A549 (cell line): ENCODE measurements around the gene BBX.

Experiments used
- CEBPB ChIP-seq, 2 experiments: fragments of >200 bp in 1 of 2; sonication (Bioruptor Twin) in 1 of 2; formaldehyde crosslinking in 1 of 2; IDR thresholded peaks; 2 replicates each; pipeline ENCODE4 v1.6.1; 2012 to 2016
- KDM1A ChIP-seq: fragments of 200-600 bp; sonication (generic); IDR thresholded peaks from 2 replicates; pipeline ENCODE4 v1.6.1; 2016; ENCODE audit warnings: low read depth, mild to moderate bottlenecking
- NR3C1 ChIP-seq: fragments of >200 bp; sonication (Bioruptor Twin); formaldehyde crosslinking; IDR thresholded peaks from 3 replicates; pipeline ENCODE4 v1.6.1; 2017
- POLR2A ChIP-seq: IDR thresholded peaks from 2 replicates; pipeline ENCODE4 v1.6.1; 2012; ENCODE audit warnings: mild to moderate bottlenecking, low read length
- RAD21 ChIP-seq, 2 experiments: fragments of >200 bp in 1 of 2; sonication (Bioruptor Twin) in 1 of 2; formaldehyde crosslinking in 1 of 2; IDR thresholded peaks in 1 of 2; conservative IDR thresholded peaks in 1 of 2; 2 replicates in 1 of 2; 3 replicates in 1 of 2; pipeline ENCODE4 v1.6.1; 2012 to 2018; ENCODE audit warnings: inconsistent platforms in 1 of 2
- TF ChIP-seq, protein P1 (sequence below): fragments of >200 bp; sonication (Bioruptor Twin); formaldehyde crosslinking; IDR thresholded peaks from 3 replicates; pipeline ENCODE4 v1.5.1; 2016
- TF ChIP-seq, protein P2 (sequence below): fragments of 200-600 bp; sonication (generic); IDR thresholded peaks from 2 replicates; pipeline ENCODE4 v1.6.1; 2016; ENCODE audit warnings: antibody characterized with exemption, mild to moderate bottlenecking, moderate library complexity
- TF ChIP-seq, protein P3 (sequence below): fragments of 250-450 bp; sonication (Bioruptor Pico); IDR thresholded peaks from 2 replicates; pipeline ENCODE4 v1.5.0; 2021; ENCODE audit warnings: mild to moderate bottlenecking, moderate library complexity, borderline replicate concordance

DNA sequence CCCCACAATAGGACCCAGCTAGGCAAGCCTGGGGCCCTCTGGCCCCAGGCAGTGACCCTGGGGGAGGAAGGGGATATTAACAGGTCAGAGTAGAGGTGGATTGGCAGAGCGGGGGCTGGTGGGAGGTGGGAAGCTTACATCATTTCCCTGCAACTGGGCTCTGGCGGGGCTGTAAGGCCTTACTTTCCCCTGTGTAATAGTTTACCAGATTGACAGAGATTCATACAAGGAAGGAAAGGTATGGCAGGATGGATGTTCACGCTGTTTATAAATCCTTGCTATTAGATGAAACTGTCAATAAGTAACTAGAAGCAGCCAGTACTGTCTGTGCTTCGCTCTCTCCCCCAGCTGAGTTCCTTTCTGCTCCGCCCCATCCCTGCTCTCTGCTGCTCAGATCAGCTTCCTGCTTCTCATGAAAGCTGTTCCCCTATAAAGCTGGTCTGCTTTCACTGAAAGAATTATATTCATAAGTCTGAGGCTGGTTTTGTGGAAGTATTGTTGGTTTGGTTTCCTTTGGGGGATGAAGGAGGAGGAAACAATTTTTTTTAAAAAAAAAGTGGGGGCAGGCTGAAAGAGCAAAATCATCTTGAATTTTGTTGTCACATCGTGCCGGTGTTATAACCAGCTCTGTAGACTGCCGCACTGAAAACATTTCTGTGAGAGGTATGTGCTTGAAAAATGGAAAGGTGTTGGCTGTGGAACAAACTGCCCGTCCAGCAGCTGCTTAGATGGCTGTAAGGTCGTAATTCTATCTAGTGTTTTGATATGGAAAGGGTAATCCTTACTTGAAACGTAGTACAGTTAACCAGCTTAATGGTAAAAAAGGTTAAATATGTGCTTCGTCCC lies 76.4 kb downstream of the BBX start:
- no peak for TF ChIP-seq NR3C1
- TF ChIP-seq, protein P1, sequence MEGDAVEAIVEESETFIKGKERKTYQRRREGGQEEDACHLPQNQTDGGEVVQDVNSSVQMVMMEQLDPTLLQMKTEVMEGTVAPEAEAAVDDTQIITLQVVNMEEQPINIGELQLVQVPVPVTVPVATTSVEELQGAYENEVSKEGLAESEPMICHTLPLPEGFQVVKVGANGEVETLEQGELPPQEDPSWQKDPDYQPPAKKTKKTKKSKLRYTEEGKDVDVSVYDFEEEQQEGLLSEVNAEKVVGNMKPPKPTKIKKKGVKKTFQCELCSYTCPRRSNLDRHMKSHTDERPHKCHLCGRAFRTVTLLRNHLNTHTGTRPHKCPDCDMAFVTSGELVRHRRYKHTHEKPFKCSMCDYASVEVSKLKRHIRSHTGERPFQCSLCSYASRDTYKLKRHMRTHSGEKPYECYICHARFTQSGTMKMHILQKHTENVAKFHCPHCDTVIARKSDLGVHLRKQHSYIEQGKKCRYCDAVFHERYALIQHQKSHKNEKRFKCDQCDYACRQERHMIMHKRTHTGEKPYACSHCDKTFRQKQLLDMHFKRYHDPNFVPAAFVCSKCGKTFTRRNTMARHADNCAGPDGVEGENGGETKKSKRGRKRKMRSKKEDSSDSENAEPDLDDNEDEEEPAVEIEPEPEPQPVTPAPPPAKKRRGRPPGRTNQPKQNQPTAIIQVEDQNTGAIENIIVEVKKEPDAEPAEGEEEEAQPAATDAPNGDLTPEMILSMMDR, result no peak
- no peak for TF ChIP-seq RAD21 (conservative IDR thresholded peaks at IDR 0.05 in 1 of 2, IDR thresholded peaks at IDR 0.05 in 1 of 2)
- TF ChIP-seq KDM1A, result no peak
- TF ChIP-seq CEBPB (IDR thresholded peaks at IDR 0.05), result no peak
- TF ChIP-seq, protein P2, sequence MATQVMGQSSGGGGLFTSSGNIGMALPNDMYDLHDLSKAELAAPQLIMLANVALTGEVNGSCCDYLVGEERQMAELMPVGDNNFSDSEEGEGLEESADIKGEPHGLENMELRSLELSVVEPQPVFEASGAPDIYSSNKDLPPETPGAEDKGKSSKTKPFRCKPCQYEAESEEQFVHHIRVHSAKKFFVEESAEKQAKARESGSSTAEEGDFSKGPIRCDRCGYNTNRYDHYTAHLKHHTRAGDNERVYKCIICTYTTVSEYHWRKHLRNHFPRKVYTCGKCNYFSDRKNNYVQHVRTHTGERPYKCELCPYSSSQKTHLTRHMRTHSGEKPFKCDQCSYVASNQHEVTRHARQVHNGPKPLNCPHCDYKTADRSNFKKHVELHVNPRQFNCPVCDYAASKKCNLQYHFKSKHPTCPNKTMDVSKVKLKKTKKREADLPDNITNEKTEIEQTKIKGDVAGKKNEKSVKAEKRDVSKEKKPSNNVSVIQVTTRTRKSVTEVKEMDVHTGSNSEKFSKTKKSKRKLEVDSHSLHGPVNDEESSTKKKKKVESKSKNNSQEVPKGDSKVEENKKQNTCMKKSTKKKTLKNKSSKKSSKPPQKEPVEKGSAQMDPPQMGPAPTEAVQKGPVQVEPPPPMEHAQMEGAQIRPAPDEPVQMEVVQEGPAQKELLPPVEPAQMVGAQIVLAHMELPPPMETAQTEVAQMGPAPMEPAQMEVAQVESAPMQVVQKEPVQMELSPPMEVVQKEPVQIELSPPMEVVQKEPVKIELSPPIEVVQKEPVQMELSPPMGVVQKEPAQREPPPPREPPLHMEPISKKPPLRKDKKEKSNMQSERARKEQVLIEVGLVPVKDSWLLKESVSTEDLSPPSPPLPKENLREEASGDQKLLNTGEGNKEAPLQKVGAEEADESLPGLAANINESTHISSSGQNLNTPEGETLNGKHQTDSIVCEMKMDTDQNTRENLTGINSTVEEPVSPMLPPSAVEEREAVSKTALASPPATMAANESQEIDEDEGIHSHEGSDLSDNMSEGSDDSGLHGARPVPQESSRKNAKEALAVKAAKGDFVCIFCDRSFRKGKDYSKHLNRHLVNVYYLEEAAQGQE, result no peak
- TF ChIP-seq, protein P3, sequence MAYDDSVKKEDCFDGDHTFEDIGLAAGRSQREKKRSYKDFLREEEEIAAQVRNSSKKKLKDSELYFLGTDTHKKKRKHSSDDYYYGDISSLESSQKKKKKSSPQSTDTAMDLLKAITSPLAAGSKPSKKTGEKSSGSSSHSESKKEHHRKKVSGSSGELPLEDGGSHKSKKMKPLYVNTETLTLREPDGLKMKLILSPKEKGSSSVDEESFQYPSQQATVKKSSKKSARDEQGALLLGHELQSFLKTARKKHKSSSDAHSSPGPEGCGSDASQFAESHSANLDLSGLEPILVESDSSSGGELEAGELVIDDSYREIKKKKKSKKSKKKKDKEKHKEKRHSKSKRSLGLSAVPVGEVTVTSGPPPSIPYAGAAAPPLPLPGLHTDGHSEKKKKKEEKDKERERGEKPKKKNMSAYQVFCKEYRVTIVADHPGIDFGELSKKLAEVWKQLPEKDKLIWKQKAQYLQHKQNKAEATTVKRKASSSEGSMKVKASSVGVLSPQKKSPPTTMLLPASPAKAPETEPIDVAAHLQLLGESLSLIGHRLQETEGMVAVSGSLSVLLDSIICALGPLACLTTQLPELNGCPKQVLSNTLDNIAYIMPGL (CRISPR knock-in tag), result no peak
- no peak for TF ChIP-seq POLR2A
